HepG2 (cell line): ENCODE data around the gene GRHL1. TPM values are rescaled to one million over a fixed set of nuclear protein-coding genes. Genes with fewer than 3 reads are reported as not detected.

Experiments
- ATAC-seq: fragments of 200-7000 bp; cut with Tn5 transposase; 3 replicates; pipeline ENCODE4 v1.9.1; 2020; ENCODE audit warnings: mild to moderate bottlenecking, moderate library complexity
- BruUV-seq: library from RNA; stranded (reverse); fragments of 400-500 nt; replicated peaks from 2 replicates; lab custom pipeline; 2021; lab: Mats Ljungman, UMichigan
- CTCF ChIA-PET: fragments of 300-600 bp; formaldehyde crosslinking; extraction: SDS; loops from one replicate; lab custom pipeline; 2021; ENCODE audit warnings: low total read pairs, inconsistent platforms, low intra/inter-chr PET ratio; lab: Yijun Ruan, JAX
- POLR2A ChIA-PET: fragments of 350-600 bp; sonication (Branson Sonifier 250); formaldehyde crosslinking; loops from one replicate; lab custom pipeline; 2020; ENCODE audit warnings: antibody characterized with exemption, inconsistent platforms; lab: Yijun Ruan, JAX
- DNase-seq: peaks from one replicate; pipeline ENCODE4 v3.0.0-alpha.2; 2015; ENCODE audit warnings: low spot score
- FAIRE-seq: peaks from 3 replicates; lab custom pipeline; 2011; peaks lifted over from hg19 to GRCh38; lab: Jason Lieb, UNC
- H2AFZ ChIP-seq: one replicate; pipeline ENCODE4 v1.6.1; 2011; ENCODE audit warnings: low read length, inconsistent platforms
- H3K27ac ChIP-seq: fragments of 300-600 bp; 3 replicates; pipeline ENCODE4 v1.8.0; 2011; ENCODE audit warnings: mixed run types, mild to moderate bottlenecking, mixed read lengths, low read length, inconsistent platforms; ENCODE audit not compliant: insufficient read depth; ENCODE audit errors: extremely low read length
- H3K27me3 ChIP-seq, 2 experiments: fragments of 200-600 bp in 1 of 2; 2 replicates in 1 of 2; 3 replicates in 1 of 2; pipeline versions ENCODE4 v1.6.0 to v1.8.0; 2011; ENCODE audit warnings: low read length in 2 of 2, mild to moderate bottlenecking in 2 of 2, moderate library complexity in 2 of 2, inconsistent platforms in 1 of 2; ENCODE audit not compliant: insufficient read depth in 2 of 2, control insufficient read depth in 1 of 2
- H3K36me3 ChIP-seq, 2 experiments: fragments of 200-600 bp in 1 of 2; replicated peaks in 1 of 2; 2 replicates in 1 of 2; 3 replicates in 1 of 2; pipeline versions ENCODE4 v1.5.1 to v1.8.0; 2011; ENCODE audit warnings: low read length in 2 of 2, inconsistent platforms in 1 of 2; ENCODE audit not compliant: insufficient read depth in 2 of 2, control insufficient read depth in 1 of 2
- H3K4me1 ChIP-seq: 2 replicates; pipeline ENCODE4 v1.5.1; 2012; ENCODE audit warnings: low read length, inconsistent platforms; ENCODE audit not compliant: insufficient read depth
- H3K4me2 ChIP-seq: 2 replicates; pipeline ENCODE4 v1.6.0; 2011; ENCODE audit warnings: low read depth, low read length, inconsistent platforms
- H3K4me3 ChIP-seq, 3 experiments: fragments of 200-600 bp in 1 of 3; sonication (generic), shearing (Covaris generic) in 1 of 3; replicated peaks in 1 of 3; 2 replicates each; pipeline ENCODE4 v1.5.1; 2011 to 2016; ENCODE audit warnings: low read length in 3 of 3, inconsistent platforms in 2 of 3, low read depth in 2 of 3, mild to moderate bottlenecking in 2 of 3, control low read depth in 1 of 3, mixed read lengths in 1 of 3; ENCODE audit not compliant: insufficient read depth in 1 of 3
- H3K79me2 ChIP-seq: one replicate; pipeline ENCODE4 v1.6.1; 2011; ENCODE audit warnings: low read length, inconsistent platforms; ENCODE audit not compliant: insufficient read depth
- H3K9ac ChIP-seq: 2 replicates; pipeline ENCODE4 v1.6.0; 2011; ENCODE audit warnings: mild to moderate bottlenecking, low read depth, low read length, inconsistent platforms; ENCODE audit not compliant: insufficient read depth
- H3K9me3 ChIP-seq: 2 replicates; pipeline ENCODE4 v1.5.1; 2012; ENCODE audit warnings: mild to moderate bottlenecking, low read length
- H4K20me1 ChIP-seq: 2 replicates; pipeline ENCODE4 v1.6.0; 2011; ENCODE audit warnings: inconsistent platforms, mild to moderate bottlenecking, low read length, moderate library complexity; ENCODE audit not compliant: insufficient read depth
- DNMT1 ChIP-seq: sonication (generic); formaldehyde crosslinking; IDR thresholded peaks from 2 replicates; pipeline ENCODE4 v1.5.1; 2020; ENCODE audit warnings: mild to moderate bottlenecking, missing genetic modification reagents
- GABPB1 ChIP-seq: IDR thresholded peaks from 2 replicates; pipeline ENCODE4 v1.6.1; 2016; ENCODE audit warnings: mild to moderate bottlenecking, missing genetic modification reagents, moderate library complexity, missing compliant biosample characterization
- KDM3A ChIP-seq: IDR thresholded peaks from 2 replicates; pipeline ENCODE4 v1.6.1; 2018; ENCODE audit warnings: low read depth, missing compliant biosample characterization
- MXD3 ChIP-seq: IDR thresholded peaks from 2 replicates; pipeline ENCODE4 v1.6.1; 2016; ENCODE audit warnings: mild to moderate bottlenecking, missing biosample characterization, missing genetic modification reagents
- NFAT5 ChIP-seq: sonication (generic); formaldehyde crosslinking; IDR thresholded peaks from 2 replicates; pipeline ENCODE4 v1.4.0; 2020; ENCODE audit warnings: missing genetic modification reagents
- NKX3-1 ChIP-seq: sonication (generic); formaldehyde crosslinking; IDR thresholded peaks from 2 replicates; pipeline ENCODE4 v1.5.0; 2020; ENCODE audit warnings: missing genetic modification reagents
- PHF21A ChIP-seq: sonication (generic); formaldehyde crosslinking; IDR thresholded peaks from 2 replicates; pipeline ENCODE4 v1.5.0; 2020; ENCODE audit warnings: mild to moderate bottlenecking, missing genetic modification reagents
- SP4 ChIP-seq: sonication (generic); formaldehyde crosslinking; IDR thresholded peaks from 2 replicates; pipeline ENCODE4 v1.8.1; 2023; ENCODE audit warnings: mild to moderate bottlenecking, missing genetic modification reagents
- ZBTB14 ChIP-seq: sonication (generic); formaldehyde crosslinking; IDR thresholded peaks from 2 replicates; pipeline ENCODE4 v1.4.0; 2020; ENCODE audit warnings: missing genetic modification reagents
- ZFP41 ChIP-seq: sonication (generic); formaldehyde crosslinking; IDR thresholded peaks from 2 replicates; pipeline ENCODE4 v1.4.0; 2020; ENCODE audit warnings: mild to moderate bottlenecking, missing genetic modification reagents, borderline replicate concordance
- ZNF383 ChIP-seq: sonication (generic); formaldehyde crosslinking; IDR thresholded peaks from 2 replicates; pipeline ENCODE4 v1.4.0; 2020; ENCODE audit warnings: missing genetic modification reagents, mild to moderate bottlenecking, borderline replicate concordance
- ZNF430 ChIP-seq: sonication (generic); formaldehyde crosslinking; IDR thresholded peaks from 2 replicates; pipeline ENCODE4 v1.9.0; 2021; ENCODE audit warnings: mild to moderate bottlenecking, missing genetic modification reagents
- ZNF781 ChIP-seq: sonication (generic); formaldehyde crosslinking; IDR thresholded peaks from 2 replicates; pipeline ENCODE4 v1.5.1; 2020; ENCODE audit warnings: borderline replicate concordance, mild to moderate bottlenecking, missing genetic modification reagents; ENCODE audit errors: not compliant biosample characterization
- WGBS: methylation state at CpG from one replicate; pipeline ENCODE4 v1.1.6; 2017; ENCODE audit warnings: low lambda C conversion rate; 5-methylcytosine and 5-hydroxymethylcytosine counted together
- in situ Hi-C: cut with HindIII; loops from 2 replicates; pipeline ENCODE4 v1.10.0; 2017; ENCODE audit warnings: low pct_unique_long_range_greater_than_20kb; ENCODE audit not compliant: extremely low pct_ligation_motif_present
- intact Hi-C: fragments of 100-400 bp; cut with micrococcal nuclease; formaldehyde crosslinking; loops from one replicate; pipeline ENCODE4 v1.10.0; 2022; ENCODE audit not compliant: unreplicated experiment
- polyA plus RNA-seq, 8 experiments: library from polyadenylated mRNA; depleted of rRNA in 3 of 8; stranded (reverse) in 7 of 8; unstranded in 1 of 8; fragments of >200 nt; fragmentation: Illumina TruSeq in 4 of 8; extraction: Trizol in 4 of 8; gene quantifications; 2 replicates each; pipeline versions ENCODE4 v1.2.1 to v1.2.3, GENCODE V29; 2011 to 2016; ENCODE audit warnings: low read depth in 4 of 8, missing spikeins in 1 of 8, mixed read lengths in 1 of 8; ENCODE audit not compliant: insufficient read depth in 1 of 8
- total RNA-seq, 5 experiments: library from RNA; depleted of rRNA; stranded (reverse); fragments of >200 nt; fragmentation: Illumina TruSeq; extraction: Trizol; gene quantifications; 2 replicates each; pipeline ENCODE4 v1.2.3, GENCODE V29; 2016; ENCODE audit warnings: low read depth in 1 of 5

The GRHL1 gene
- total and polyA plus RNA-seq, 2 of the 13 experiments (the other 11 are each of a cell fraction or from before 2014, with no cell fraction given): 9.3 to 12.0 TPM

- TF ChIP-seq NFAT5 (CRISPR knock-in tag): 0 out of 2 replicates have a peak, but pooled peaks have one; percentile 15
- TF ChIP-seq ZNF383 (CRISPR knock-in tag): no peak
- peak; percentile 38; the same call in 1 of the 2 replicates for TF ChIP-seq ZNF430 (CRISPR knock-in tag)
- no peak for TF ChIP-seq MXD3 (CRISPR knock-in tag)
- TF ChIP-seq DNMT1 (CRISPR knock-in tag): peak; percentile 76; the same call in 1 of the 2 replicates
Measured at GRCh38 chr2:9950521-9951271, 797 bp upstream of the GRHL1 start (continued).

GRCh38 chr2:9951272-9951521, 296 bp upstream of the GRHL1 start:
- POLR2A ChIA-PET: interaction anchor here (1.2 to 1.6 kb wide), 2 partner anchors 9 to 108 kb away, joined by 4 read pairs; partner anchors contain the start of gene TAF1B
- no TSS peak for BruUV-seq
- no peak; the same call in 2 of the 3 replicates for ATAC-seq

More at GRCh38 chr2:9951272-9951521, 296 bp upstream of the GRHL1 start:
- H3K9ac ChIP-seq: peak overlapping the region; percentile 65
- H3K36me3 ChIP-seq: peaks cover 4 to 11% of the 10 kb centered on the region in 2 experiments; a peak in 4 of 5 replicates
- CTCF ChIA-PET: no interaction called here
- H3K27ac ChIP-seq: peak overlapping the region; percentile 68
- no peak overlapping the region for H2AFZ ChIP-seq
- no peaks in the 10 kb centered on the region for H4K20me1 ChIP-seq
- H3K4me3 ChIP-seq: peak overlapping the region; percentile 83 to 94 (median 84)
- 2% methylated on average over 27 of the region's 47 CpGs for WGBS
- peak overlapping the region; percentile 92 for H3K4me2 ChIP-seq
- in situ Hi-C loops: no loop called here
- H3K27me3 ChIP-seq: peaks cover 0 to 9% of the 10 kb centered on the region in 2 experiments; a peak in 2 of 5 replicates
- TF ChIP-seq ZBTB14 (CRISPR knock-in tag) (peak; percentile 91), ZNF781 (CRISPR knock-in tag) (no peak), ZNF430 (CRISPR knock-in tag) (0 out of 2 replicates have a peak, but pooled peaks have one; percentile 8), SP4 (CRISPR knock-in tag) (peak; percentile 56; the same call in 1 of the 2 replicates), NKX3-1 (CRISPR knock-in tag) (no peak), GABPB1 (CRISPR knock-in tag) (0 out of 2 replicates have a peak, but pooled peaks have one; percentile 9), PHF21A (CRISPR knock-in tag) (0 out of 2 replicates have a peak, but pooled peaks have one; percentile 11), ZFP41 (CRISPR knock-in tag) (no peak), KDM3A (no peak)
- no peak for FAIRE-seq
- H3K9me3 ChIP-seq: no peaks in the 10 kb centered on the region
- peaks cover 4% of the 10 kb centered on the region for H3K79me2 ChIP-seq
- peaks cover 71% of the 10 kb centered on the region for H3K4me1 ChIP-seq
- no peak for DNase-seq
- intact Hi-C loops: loop anchor here (5.0 kb wide), 2 partner anchors 139 to 171 kb away; partner anchors contain the start of gene RRM2
